ENCODE data around the gene FAM3C. TPM values are rescaled to one million over a fixed set of nuclear protein-coding genes. Genes with fewer than 3 reads are reported as not detected.
"Not testable (repeated sequence)": the region's sequence is repeated elsewhere in the genome, so short reads cannot be mapped to it uniquely, and the experiment has no call there.

Gene FAM3C
- total RNA-seq (2014; rRNA removed; shearing (Covaris generic)) = 56.7 and 63.1 TPM in 2 replicates
- polyA plus RNA-seq (2015; cell fraction: cytosol; rRNA removed) = 85.3 and 92.6 TPM in 2 replicates
- polyA plus RNA-seq (2015; cell fraction: nucleus; rRNA removed) = 57.3 and 67.5 TPM in 2 replicates

GRCh38 chr7:121395961-121396757, at the start of gene FAM3C:
Gene FAM3C (minus strand): TSS chr7:121396308. CDS start chr7:121382969, 13,339 bp downstream.
- DNase-seq (ENCODE audit: low read depth, low spot score) = peak; percentile 94
- in situ Hi-C loops (cut with HindIII; ENCODE audit: low pct_unique_long_range_greater_than_20kb, low sequenced_read_pairs) = no loop called here

GRCh38 chr7:121442845-121443244, 46.7 kb upstream of the FAM3C start:
- DNase-seq (ENCODE audit: low read depth, low spot score) = no peak
- in situ Hi-C loops (cut with HindIII; ENCODE audit: low pct_unique_long_range_greater_than_20kb, low sequenced_read_pairs) = no loop called here

- in situ Hi-C loops (cut with HindIII; ENCODE audit: low pct_unique_long_range_greater_than_20kb, low sequenced_read_pairs) = no loop called here
- no peak for DNase-seq (ENCODE audit: low read depth, low spot score)
Observed at GRCh38 chr7:121440857-121441503, 44.9 kb upstream of the FAM3C start.

- in situ Hi-C loops (cut with HindIII; ENCODE audit: low pct_unique_long_range_greater_than_20kb, low sequenced_read_pairs) = not testable (repeated sequence)
- DNase-seq (ENCODE audit: low read depth, low spot score) = peak; percentile 65
Observed at GRCh38 chr7:121438043-121438955, 42.2 kb upstream of the FAM3C start.

GRCh38 chr7:121437470-121437869, 41.4 kb upstream of the FAM3C start:
- in situ Hi-C loops (cut with HindIII; ENCODE audit: low pct_unique_long_range_greater_than_20kb, low sequenced_read_pairs) = no loop called here
- DNase-seq (ENCODE audit: low read depth, low spot score) = no peak

- in situ Hi-C loops (cut with HindIII; ENCODE audit: low pct_unique_long_range_greater_than_20kb, low sequenced_read_pairs) = no loop called here
- no peak for DNase-seq (ENCODE audit: low read depth, low spot score)
Observed at GRCh38 chr7:121436688-121437087, 40.6 kb upstream of the FAM3C start.

GRCh38 chr7:121436136-121436535, 40.0 kb upstream of the FAM3C start:
- in situ Hi-C loops (cut with HindIII; ENCODE audit: low pct_unique_long_range_greater_than_20kb, low sequenced_read_pairs) = no loop called here
- DNase-seq (ENCODE audit: low read depth, low spot score) = no peak

- in situ Hi-C loops (cut with HindIII; ENCODE audit: low pct_unique_long_range_greater_than_20kb, low sequenced_read_pairs) = no loop called here
Observed at GRCh38 chr7:121433775-121434174, 37.7 kb upstream of the FAM3C start.

GRCh38 chr7:121432486-121432885, 36.4 kb upstream of the FAM3C start:
- DNase-seq (ENCODE audit: low read depth, low spot score); in situ Hi-C loops (cut with HindIII; ENCODE audit: low pct_unique_long_range_greater_than_20kb, low sequenced_read_pairs): not testable (repeated sequence)

More at GRCh38 chr7:121433775-121434174, 37.7 kb upstream of the FAM3C start:
- DNase-seq (ENCODE audit: low read depth, low spot score) = no peak

GRCh38 chr7:121431996-121432395, 35.9 kb upstream of the FAM3C start:
- no peak for DNase-seq (ENCODE audit: low read depth, low spot score)
- in situ Hi-C loops (cut with HindIII; ENCODE audit: low pct_unique_long_range_greater_than_20kb, low sequenced_read_pairs) = no loop called here

GRCh38 chr7:121431389-121431995, 35.4 kb upstream of the FAM3C start:
- in situ Hi-C loops (cut with HindIII; ENCODE audit: low pct_unique_long_range_greater_than_20kb, low sequenced_read_pairs) = no loop called here
- DNase-seq (ENCODE audit: low read depth, low spot score) = no peak

- in situ Hi-C loops (cut with HindIII; ENCODE audit: low pct_unique_long_range_greater_than_20kb, low sequenced_read_pairs) = no loop called here
- DNase-seq (ENCODE audit: low read depth, low spot score) = no peak
Observed at GRCh38 chr7:121430558-121430957, 34.5 kb upstream of the FAM3C start.

GRCh38 chr7:121429798-121430197, 33.7 kb upstream of the FAM3C start:
- in situ Hi-C loops (cut with HindIII; ENCODE audit: low pct_unique_long_range_greater_than_20kb, low sequenced_read_pairs) = no loop called here
- no peak for DNase-seq (ENCODE audit: low read depth, low spot score)

GRCh38 chr7:121428855-121429489, 32.9 kb upstream of the FAM3C start:
- in situ Hi-C loops (cut with HindIII; ENCODE audit: low pct_unique_long_range_greater_than_20kb, low sequenced_read_pairs) = no loop called here
- no peak for DNase-seq (ENCODE audit: low read depth, low spot score)

GRCh38 chr7:121421743-121422142, 25.6 kb upstream of the FAM3C start:
- in situ Hi-C loops (cut with HindIII; ENCODE audit: low pct_unique_long_range_greater_than_20kb, low sequenced_read_pairs); DNase-seq (ENCODE audit: low read depth, low spot score): not testable (repeated sequence)

- in situ Hi-C loops (cut with HindIII; ENCODE audit: low pct_unique_long_range_greater_than_20kb, low sequenced_read_pairs) = no loop called here
Observed at GRCh38 chr7:121420976-121421375, 24.9 kb upstream of the FAM3C start.

More at GRCh38 chr7:121420976-121421375, 24.9 kb upstream of the FAM3C start:
- DNase-seq (ENCODE audit: low read depth, low spot score) = no peak
